GM12891 (cell line): ENCODE measurements around the gene LRRC10B.

ENCODE experiments used
- SPI1 ChIP-seq: IDR thresholded peaks from 2 replicates; pipeline ENCODE4 v1.6.1; 2011; ENCODE audit warnings: low read depth, low read length, control low read depth
- TAF1 ChIP-seq: IDR thresholded peaks from 2 replicates; pipeline ENCODE4 v1.6.1; 2011; ENCODE audit warnings: low read depth, low read length, control low read depth

DNA sequence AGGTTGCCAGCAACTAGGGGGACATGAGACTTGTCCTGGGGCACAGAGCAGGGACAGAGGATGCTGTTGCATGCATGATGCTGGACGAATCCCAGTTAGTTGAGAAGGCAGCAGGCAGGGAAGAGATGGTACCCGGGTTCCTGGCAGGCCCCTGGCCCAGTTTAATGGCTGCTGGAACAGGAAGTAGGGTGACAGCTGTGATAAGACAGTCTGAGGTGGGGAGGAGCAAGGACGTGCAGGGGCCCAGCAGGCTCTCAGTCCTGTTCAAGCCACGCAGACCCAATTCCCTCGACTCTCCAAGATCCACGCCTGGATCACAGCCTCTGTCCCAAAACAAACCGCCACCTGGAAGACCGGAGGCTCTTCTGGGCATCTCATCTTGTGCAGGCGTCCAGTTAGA is 32.0 kb downstream of the LRRC10B start:
- TF ChIP-seq TAF1 (no peak), SPI1 (no peak)
